ENCODE measurements around the gene SLF2. TPM values are rescaled to one million over a fixed set of nuclear protein-coding genes. Genes with fewer than 3 reads are reported as not detected.

SLF2 gene
- total RNA-seq, 1 experiment from 2014 or later = 14.3 TPM

DNA sequence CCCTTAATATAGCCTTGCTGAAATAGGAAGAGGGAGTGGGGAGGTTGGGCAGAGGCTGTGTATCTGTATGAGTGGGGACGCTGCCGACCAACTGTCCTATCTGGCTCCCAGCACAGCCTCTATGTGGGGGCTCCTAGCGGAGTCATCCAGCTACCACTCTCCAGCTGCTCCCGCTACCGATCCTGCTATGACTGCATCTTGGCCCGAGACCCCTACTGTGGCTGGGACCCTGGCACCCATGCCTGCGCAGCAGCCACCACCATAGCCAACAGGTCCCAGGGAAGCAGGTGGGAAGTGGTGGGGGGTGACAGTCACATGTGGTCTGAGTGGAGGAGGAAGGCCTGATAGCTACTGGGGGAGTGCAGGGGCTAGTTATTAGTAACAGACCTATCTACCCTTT lies 67.9 kb downstream of the SLF2 start (continued):
- no peak for TF ChIP-seq ELF4 (CRISPR knock-in tag; IDR thresholded peaks at IDR 0.05; ENCODE audit: low read depth)

DNA sequence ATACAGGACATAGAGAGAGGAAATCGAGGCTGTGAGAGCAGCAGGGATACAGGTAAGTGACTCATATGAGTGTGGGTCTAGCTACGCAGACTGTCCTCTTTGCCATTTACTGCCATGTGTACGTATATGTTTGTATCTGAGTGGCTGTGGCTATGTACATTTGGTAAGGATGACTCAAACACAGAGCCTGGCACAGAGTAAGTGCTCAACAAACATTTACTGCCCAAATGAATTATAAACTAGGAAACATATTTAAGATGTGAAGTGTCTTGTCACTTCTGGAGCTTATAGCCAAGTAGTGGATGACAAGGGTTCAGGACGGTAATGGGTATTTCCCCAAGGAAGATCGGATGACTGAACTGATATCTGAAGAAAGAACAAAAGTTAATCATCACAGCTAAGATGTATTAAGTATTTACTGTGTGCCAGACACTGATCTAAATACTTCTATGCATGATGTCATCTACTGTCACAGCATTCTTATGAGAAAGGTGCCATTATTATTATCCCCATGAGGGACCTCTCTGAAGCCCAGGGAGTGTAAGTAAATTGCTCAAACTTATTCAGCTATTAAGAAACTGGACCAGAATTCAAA lies 68.5 kb downstream of the SLF2 start:
- POLR2A ChIA-PET = no interaction called here
- CTCF ChIA-PET = interaction anchor here (0.7 to 1.3 kb wide), 3 partner anchors 12 to 50 kb away, joined by 3 to 5 read pairs (median 5); partner anchors contain the start of genes PDZD7, SEMA4G and SFXN3
- no peak overlapping the region for H3K4me3 Mint-ChIP-seq
- peaks cover 1% of the 10 kb centered on the region; the same call in 1 of the 2 replicates for H3K4me1 Mint-ChIP-seq
- H3K36me3 Mint-ChIP-seq = 0 out of 2 replicates have a peak, but pooled peaks cover 3% of the 10 kb centered on the region
- H3K27me3 Mint-ChIP-seq (ENCODE audit: low read depth) = no peaks in the 10 kb centered on the region
- DNase-seq (ENCODE audit: low spot score) (no peak), ATAC-seq (no peak)
- no peak overlapping the region for H3K27ac Mint-ChIP-seq
- H3K9me3 Mint-ChIP-seq = no peaks in the 10 kb centered on the region
- TF ChIP-seq, protein P1, sequence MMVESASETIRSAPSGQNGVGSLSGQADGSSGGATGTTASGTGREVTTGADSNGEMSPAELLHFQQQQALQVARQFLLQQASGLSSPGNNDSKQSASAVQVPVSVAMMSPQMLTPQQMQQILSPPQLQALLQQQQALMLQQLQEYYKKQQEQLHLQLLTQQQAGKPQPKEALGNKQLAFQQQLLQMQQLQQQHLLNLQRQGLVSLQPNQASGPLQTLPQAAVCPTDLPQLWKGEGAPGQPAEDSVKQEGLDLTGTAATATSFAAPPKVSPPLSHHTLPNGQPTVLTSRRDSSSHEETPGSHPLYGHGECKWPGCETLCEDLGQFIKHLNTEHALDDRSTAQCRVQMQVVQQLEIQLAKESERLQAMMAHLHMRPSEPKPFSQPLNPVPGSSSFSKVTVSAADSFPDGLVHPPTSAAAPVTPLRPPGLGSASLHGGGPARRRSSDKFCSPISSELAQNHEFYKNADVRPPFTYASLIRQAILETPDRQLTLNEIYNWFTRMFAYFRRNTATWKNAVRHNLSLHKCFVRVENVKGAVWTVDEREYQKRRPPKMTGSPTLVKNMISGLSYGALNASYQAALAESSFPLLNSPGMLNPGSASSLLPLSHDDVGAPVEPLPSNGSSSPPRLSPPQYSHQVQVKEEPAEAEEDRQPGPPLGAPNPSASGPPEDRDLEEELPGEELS (CRISPR knock-in tag; IDR thresholded peaks at IDR 0.05) = no peak
- TF ChIP-seq AFF4 (CRISPR knock-in tag; IDR thresholded peaks at IDR 0.05; ENCODE audit: borderline replicate concordance) (no peak), SOX15 (CRISPR knock-in tag; IDR thresholded peaks at IDR 0.05) (no peak), SP1 (CRISPR knock-in tag; conservative IDR thresholded peaks at IDR 0.05) (no peak), ZBTB21 (CRISPR knock-in tag; IDR thresholded peaks at IDR 0.05; ENCODE audit: borderline replicate concordance) (no peak), FOXP1 (CRISPR knock-in tag; IDR thresholded peaks at IDR 0.05; ENCODE audit: borderline replicate concordance) (no peak), GTF2I (CRISPR knock-in tag; conservative IDR thresholded peaks at IDR 0.05) (no peak), KAT7 (CRISPR knock-in tag; IDR thresholded peaks at IDR 0.05; ENCODE audit: borderline replicate concordance) (no peak), HMGA2 (CRISPR knock-in tag; IDR thresholded peaks at IDR 0.05) (no peak), ZNF138 (CRISPR knock-in tag; conservative IDR thresholded peaks at IDR 0.05) (no peak), CREM (CRISPR knock-in tag; IDR thresholded peaks at IDR 0.05) (no peak), FOXK1 (CRISPR knock-in tag; IDR thresholded peaks at IDR 0.05) (no peak), GABPB1 (CRISPR knock-in tag; IDR thresholded peaks at IDR 0.05) (no peak), ZNF317 (CRISPR knock-in tag; IDR thresholded peaks at IDR 0.05; ENCODE audit: borderline replicate concordance, low read depth) (no peak), HMGXB4 (CRISPR knock-in tag; IDR thresholded peaks at IDR 0.05) (no peak), IRF2 (CRISPR knock-in tag; IDR thresholded peaks at IDR 0.05; ENCODE audit: borderline replicate concordance, low read depth) (no peak)
- TF ChIP-seq, protein P2, sequence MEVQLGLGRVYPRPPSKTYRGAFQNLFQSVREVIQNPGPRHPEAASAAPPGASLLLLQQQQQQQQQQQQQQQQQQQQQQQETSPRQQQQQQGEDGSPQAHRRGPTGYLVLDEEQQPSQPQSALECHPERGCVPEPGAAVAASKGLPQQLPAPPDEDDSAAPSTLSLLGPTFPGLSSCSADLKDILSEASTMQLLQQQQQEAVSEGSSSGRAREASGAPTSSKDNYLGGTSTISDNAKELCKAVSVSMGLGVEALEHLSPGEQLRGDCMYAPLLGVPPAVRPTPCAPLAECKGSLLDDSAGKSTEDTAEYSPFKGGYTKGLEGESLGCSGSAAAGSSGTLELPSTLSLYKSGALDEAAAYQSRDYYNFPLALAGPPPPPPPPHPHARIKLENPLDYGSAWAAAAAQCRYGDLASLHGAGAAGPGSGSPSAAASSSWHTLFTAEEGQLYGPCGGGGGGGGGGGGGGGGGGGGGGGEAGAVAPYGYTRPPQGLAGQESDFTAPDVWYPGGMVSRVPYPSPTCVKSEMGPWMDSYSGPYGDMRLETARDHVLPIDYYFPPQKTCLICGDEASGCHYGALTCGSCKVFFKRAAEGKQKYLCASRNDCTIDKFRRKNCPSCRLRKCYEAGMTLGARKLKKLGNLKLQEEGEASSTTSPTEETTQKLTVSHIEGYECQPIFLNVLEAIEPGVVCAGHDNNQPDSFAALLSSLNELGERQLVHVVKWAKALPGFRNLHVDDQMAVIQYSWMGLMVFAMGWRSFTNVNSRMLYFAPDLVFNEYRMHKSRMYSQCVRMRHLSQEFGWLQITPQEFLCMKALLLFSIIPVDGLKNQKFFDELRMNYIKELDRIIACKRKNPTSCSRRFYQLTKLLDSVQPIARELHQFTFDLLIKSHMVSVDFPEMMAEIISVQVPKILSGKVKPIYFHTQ (CRISPR knock-in tag; IDR thresholded peaks at IDR 0.05) = no peak
- TF ChIP-seq, protein P3, sequence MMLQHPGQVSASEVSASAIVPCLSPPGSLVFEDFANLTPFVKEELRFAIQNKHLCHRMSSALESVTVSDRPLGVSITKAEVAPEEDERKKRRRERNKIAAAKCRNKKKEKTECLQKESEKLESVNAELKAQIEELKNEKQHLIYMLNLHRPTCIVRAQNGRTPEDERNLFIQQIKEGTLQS (CRISPR knock-in tag; conservative IDR thresholded peaks at IDR 0.05) = no peak
- TF ChIP-seq, protein P4, sequence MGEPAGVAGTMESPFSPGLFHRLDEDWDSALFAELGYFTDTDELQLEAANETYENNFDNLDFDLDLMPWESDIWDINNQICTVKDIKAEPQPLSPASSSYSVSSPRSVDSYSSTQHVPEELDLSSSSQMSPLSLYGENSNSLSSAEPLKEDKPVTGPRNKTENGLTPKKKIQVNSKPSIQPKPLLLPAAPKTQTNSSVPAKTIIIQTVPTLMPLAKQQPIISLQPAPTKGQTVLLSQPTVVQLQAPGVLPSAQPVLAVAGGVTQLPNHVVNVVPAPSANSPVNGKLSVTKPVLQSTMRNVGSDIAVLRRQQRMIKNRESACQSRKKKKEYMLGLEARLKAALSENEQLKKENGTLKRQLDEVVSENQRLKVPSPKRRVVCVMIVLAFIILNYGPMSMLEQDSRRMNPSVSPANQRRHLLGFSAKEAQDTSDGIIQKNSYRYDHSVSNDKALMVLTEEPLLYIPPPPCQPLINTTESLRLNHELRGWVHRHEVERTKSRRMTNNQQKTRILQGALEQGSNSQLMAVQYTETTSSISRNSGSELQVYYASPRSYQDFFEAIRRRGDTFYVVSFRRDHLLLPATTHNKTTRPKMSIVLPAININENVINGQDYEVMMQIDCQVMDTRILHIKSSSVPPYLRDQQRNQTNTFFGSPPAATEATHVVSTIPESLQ (CRISPR knock-in tag; IDR thresholded peaks at IDR 0.05) = no peak

All from WTC11 (cell line).